HG03432 (cell line): Measurements from ENCODE around the gene BPGM.

ENCODE experiments used
- ATAC-seq: cut with Tn5 transposase; IDR thresholded peaks from one replicate; pipeline ENCODE4 v1.9.1; 2021; ENCODE audit warnings: mild to moderate bottlenecking, moderate library complexity; ENCODE audit not compliant: unreplicated experiment

Gene BPGM

DNA sequence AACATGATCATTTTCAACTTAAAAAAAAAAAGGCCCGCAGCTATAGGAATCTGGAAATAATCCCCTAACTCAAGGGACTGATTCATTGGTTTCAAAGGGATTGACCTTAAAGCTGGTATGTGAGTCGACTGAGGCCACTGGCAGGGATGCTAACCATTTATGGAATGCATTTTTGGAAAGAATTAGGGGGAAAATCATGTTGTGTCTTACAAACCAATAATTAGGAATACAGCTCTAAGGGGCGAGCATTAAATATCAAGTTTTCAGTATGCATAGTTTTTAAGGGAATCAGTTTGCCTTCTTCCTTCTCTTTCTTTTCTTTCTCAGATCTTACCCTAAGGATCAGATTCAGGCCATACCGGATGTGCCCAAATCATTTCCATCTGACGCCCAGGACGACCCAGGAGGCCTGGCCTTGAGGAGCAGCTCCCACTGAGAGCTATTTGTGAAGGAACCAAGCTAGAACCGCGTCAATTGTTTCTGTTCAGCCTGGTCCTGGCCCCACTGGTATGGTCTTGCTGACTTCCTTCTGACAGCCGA is 48.7 kb downstream of the BPGM start:
- no peak for ATAC-seq

DNA sequence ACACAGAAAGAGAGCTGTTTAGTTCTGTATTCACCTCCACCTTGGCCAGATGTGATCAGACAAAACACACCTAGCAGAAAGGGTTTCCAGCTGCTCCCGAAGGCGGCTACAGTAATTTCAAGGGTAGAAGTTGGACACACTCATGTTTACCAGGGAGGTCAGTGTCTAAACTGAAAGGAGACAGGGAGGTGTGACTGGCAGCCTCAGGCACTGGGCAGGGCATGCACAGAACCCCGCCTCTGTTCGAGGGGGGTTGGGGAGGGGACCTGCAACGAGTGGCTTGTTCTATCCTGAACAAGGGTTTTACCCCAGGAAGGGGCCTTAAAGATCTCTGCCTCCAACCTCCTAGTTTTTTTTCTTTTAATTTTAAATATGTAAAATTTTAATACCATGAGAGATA is 49.6 kb downstream of the BPGM start:
- ATAC-seq: no peak

DNA sequence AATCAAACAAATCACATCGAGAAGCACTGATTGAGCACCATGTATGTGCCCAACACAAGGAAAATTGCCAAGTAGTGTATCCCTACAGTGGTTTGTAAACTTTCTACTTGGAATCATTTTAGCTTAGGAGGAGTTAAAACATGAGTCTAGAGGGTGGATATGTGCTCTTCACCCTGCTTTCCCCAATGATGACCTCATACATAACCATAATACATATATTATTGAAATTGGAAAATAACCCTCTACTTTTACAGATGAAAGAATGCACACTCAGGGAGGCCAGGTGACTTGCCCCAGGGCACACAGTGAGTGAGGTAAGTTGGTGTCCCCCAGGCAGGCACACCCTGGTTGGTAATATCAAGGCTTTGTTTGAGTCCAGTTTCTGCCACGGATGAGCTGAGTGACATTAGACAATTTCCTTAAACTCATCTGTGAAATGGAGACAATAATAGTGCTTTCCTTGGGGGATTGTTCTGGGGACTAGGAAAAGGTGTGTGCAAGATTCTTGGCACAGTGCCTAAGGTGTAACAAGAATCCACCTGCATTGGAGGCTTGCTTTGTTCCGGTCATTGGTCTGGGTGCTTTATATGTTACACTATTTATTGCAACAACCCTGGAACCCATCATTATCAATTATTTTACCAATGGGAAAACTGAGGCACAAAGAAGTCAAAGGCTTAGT is 50.7 kb downstream of the BPGM start:
- no peak for ATAC-seq

DNA sequence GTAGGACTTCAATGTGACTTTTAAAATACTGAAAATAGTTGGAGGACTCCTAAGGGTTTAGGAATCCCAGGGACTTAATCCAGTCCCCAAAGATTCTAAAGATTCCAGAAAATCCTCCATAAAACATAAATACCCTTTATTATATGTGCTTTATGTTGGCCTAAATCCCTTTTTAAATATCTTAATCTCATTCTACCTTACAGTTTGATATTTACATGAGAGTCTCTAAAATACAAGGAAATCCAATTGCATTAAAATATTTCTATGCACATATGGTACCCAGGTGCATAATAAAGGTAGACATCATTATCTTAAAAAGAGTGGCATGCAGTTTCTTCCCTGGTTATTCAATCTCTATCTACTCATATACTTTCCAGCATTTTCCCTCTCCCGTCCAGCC is 51.8 kb downstream of the BPGM start:
- no peak for ATAC-seq

DNA sequence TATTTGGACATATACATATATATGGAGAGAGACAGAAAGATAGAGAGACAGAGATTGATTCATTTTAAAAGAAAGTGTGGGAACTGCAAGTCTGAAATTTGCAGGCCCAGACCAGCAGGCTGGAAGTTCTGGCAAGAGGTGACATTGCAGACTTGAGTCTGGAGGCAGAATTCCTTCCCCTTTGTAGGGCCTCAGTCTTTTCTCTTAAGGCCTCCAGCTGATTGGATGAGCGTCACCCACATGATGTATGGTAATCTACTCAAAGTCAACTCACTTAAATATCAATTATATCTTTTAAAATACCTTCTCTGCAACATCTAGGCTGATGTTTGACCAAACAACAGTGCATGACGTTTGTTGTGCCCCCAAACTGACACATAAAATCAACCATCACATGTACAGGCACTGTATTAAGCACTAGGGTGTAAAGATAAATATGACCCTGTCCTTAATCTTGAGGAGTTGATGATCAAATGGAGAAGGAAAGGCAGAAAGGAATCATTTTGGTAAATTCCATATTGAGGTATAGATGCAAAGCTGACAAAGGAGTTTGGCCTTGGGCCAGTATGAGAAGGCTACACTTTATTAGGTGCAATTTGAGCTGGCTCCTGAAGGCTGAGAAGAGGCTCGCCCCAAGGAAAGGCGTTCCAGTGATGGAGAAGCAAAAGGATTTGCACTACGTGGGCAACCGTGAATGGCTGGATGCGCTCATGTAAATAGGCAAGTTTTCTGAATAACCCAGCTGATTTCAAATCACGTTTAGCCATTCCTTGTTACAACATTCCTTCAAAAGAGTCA is 52.6 kb downstream of the BPGM start:
- ATAC-seq: no peak

DNA sequence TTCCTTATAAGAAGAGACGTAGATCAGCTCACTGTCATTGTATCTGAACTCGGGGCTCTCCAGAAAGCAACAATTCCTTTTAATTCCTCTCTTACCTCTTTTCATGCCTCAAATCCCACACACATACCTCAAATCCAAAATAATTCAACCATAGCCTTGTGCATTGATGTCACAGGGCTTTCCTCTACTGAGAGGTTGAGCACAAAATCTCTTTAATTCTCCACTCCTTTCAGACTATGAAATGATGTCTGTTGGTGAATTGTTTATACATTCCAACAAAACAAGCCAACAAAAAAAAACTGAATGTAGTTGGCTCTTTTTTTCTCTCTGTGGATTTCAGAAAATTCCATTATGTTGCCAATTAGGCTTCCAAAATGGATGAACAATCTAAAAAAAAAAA is 53.2 kb downstream of the BPGM start:
- ATAC-seq: no peak

DNA sequence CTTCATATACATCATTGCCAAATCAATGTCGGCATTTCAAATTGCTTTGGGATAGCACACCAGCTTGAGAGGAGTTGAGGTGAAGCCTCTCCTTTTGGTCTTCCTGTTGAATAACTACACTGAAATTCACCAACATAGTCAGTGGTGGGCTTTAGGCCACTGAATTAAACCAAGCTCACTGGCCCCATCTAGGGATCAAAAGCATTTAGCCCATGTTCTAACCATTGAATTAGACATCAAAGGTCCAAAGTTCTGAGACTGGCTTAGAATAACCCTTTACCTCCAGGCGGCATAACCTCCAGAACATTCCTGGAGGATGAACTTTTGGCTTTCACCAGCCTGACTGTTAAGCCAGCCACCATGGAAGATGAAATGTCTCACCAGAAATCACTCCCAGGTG is 54.6 kb downstream of the BPGM start:
- ATAC-seq: no peak

DNA sequence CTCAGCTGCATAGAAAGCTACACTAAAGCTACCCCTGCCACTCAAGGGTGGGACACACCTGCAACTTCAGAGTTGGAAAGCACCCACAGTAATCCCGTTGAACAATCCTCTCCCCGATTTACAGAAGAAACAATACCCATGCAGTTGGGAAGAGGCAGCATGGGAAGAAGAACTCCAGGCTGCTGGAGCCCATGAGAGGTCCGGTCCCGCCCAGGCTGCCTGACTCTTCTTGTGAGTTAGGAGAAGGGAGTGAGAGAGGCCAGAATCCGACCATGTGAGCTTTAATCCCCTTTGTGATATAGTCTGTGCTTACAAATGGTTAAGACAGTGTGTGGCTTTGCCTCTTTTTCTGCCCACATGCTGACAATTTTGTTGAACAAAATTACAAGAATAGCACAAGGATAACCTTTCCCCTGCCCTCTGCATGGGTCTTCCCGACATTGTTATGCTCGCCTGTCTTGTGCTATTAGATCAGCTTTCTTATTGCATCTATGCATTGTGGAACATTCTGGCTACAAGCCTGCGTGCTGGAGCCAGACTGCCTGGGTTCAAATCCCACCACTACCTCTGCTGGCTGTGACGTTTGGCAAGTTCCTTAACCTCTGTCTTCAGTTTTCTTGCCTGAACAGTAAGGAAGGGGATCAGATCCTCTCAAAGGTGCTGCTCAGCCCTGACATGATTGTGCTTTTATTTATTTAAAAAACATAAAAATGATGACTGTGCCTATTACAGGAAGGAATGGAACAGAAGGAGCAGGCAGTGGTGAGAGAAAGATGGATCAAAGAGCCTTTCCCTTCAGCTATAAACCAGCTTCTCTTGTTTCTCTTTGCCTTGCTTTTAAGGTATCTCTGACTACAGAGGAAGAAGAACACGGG is 56.0 kb downstream of the BPGM start:
- ATAC-seq: no peak

DNA sequence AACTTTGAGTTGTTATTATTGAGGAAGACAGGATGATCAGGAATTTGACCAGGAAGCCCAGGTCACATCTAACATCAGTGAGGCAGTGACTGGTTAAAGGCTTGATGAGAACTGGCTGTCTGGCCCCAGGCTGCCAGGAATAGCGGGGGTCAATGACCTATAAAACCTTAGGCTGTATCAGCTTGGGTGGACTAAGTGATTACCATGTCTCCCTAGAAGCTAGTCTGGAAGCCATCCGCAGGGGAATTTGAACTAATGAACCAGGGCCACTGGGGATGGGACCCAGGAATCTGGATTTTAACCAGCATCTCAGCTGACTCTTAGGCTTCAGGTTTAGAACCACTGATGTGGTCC is 56.6 kb downstream of the BPGM start:
- ATAC-seq: no peak

DNA sequence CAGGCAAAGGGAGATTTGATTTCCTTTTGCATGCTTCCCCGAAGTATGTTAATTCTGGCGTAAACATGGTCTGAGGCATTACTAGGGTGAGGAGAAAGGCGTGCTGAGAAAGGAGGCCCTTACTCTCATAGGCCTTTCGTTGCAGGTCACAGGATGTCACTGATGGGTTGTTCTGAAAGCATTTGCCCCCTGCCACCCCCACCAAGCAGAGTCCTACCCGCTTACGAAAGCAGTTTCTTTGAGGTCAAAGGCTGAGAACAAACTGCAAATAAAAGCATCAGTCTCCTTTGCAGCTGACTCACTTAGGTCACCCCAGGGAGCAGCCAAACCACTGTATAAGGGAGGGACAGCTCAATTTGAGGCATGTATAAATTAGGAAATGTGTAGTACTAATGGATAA is 57.1 kb downstream of the BPGM start:
- no peak for ATAC-seq

DNA sequence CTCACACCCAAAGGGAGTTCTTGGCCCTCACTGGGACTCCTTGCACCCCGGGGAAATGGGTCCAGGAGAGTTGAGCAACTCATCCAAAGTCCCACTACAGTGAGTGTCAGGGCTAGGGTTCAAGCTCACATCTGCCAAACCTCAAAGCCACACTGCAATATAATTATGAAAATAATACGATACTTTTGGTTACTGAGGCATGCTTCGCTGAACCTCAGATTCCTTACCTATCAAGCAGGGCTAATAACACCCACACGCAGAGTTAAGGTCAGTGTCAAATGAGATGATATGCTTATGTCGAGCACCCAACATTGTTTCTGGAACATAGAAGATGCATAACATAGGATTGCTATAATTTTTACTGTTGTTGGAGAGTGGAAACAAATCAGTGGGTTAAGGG is 58.2 kb downstream of the BPGM start:
- no peak for ATAC-seq

DNA sequence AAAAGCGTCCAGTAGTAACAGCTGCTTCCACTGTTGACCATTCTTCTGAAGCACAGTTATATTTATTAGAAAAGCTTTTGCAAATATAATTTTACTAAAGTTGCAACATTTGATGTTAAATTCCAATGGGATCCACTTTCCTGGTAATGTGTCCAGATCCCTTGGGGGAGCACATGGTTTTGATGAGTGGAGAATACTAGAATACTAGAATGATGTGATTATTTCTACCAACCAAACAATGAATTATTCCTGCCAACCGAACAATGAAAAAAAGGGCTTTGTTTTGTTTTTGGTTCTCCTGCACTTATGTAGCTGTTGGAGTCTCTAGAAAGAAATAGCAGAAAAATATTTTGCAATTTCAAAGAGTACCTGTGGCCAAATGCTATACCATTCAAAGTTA is 59.1 kb downstream of the BPGM start:
- ATAC-seq: no peak

DNA sequence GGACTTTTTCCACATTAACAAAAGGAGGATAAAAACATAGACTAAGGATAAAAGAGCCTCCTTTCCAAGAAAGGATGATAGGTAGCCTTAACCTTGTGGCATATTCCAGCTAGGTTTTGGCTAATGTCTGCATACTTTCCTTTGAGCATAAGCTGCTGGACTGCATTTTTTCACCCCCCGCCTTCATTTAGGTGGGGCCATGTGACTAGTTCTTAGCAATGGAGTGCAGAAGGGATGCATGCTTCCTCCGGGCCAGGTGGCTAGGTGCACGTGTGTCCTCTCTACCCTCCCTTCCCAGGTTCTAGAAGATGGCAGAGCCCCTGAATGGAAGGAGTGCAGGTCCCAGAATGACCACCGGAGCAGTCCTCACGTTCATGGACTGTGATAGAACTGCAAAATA is 59.8 kb downstream of the BPGM start:
- ATAC-seq: no peak

DNA sequence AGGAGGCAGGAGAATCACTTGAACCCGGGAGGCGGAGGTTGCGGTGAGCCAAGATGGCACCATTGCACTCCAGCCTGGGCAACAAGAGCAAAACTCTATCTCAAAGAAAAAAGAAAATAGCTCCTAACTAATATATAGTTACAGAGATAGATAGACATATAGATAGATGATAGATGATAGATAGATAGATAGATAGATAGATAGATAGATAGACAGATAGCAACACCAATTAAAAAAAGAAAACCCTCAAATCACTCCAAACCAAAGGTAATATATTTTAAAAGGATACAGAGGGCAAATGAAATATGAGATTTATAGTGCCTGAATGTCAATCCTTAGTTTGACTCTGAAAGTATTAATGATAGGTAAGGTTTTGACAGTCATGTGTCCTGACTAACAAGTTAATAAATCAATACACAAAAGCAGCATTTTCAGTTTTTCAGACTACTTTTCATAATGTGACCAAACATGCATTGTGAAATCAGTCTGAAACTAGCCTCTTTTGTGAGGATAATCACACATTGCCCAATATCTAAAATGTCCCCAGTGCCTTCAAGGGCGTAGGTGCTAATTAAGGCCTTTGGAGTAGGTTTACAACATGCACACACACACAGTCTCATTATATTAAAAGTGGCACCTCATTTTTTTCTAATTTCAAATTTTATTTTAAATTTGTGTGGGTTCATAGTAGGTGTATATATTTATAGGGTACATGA is 61.2 kb downstream of the BPGM start:
- ATAC-seq: no peak

DNA sequence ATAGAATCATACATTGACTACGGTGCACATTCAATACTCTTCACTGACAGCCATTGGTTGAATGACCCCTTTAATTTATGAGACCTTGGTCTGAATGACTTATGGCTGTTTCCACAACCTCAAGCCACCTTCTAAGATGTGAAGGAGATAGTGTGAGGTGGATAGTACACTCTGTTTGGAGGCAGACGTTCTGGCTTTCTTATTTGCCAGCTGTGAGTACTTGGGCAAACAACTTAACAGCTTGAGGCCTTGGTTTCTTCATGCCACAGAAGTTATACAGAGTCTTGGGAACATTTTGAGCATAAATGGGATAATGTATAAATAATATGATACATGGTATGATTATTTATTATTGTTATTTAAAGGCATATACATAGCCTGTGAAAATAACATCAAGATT is 62.0 kb downstream of the BPGM start:
- no peak for ATAC-seq

DNA sequence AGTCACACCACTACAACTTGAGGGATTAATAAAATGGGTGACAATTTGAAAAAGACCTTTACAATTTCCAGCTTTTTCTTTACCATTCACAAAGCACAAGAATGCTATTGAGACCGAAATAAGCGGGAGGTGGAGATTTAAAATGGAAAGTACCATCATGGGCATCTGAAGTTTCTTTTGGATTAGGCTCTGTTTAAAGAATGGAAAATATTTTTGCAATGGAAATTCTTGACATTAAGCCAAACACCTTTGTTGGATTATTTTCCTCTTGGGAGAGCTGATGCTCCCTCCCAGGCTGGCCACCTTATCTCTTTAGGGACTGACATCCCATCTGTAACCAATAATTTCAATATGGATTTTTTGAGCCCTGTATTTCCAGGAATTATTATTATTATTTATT is 62.5 kb downstream of the BPGM start:
- ATAC-seq: no peak

DNA sequence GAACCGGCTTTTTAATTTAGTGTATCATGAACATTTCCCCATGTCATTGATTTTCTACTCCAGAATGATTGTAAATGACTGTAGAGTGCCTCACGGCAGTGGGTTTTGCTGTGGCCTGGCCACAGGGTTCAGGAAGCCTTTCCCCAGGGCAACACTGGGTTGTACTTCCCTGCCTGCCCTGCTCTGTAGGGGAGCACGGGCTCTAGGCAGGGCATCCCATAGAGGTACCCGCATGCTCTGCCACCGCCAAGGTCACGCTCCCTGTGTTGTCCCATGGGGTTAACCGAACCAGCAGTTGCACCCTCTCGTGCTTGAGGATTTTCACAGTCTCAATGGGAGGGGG is 63.8 kb downstream of the BPGM start:
- no peak for ATAC-seq

DNA sequence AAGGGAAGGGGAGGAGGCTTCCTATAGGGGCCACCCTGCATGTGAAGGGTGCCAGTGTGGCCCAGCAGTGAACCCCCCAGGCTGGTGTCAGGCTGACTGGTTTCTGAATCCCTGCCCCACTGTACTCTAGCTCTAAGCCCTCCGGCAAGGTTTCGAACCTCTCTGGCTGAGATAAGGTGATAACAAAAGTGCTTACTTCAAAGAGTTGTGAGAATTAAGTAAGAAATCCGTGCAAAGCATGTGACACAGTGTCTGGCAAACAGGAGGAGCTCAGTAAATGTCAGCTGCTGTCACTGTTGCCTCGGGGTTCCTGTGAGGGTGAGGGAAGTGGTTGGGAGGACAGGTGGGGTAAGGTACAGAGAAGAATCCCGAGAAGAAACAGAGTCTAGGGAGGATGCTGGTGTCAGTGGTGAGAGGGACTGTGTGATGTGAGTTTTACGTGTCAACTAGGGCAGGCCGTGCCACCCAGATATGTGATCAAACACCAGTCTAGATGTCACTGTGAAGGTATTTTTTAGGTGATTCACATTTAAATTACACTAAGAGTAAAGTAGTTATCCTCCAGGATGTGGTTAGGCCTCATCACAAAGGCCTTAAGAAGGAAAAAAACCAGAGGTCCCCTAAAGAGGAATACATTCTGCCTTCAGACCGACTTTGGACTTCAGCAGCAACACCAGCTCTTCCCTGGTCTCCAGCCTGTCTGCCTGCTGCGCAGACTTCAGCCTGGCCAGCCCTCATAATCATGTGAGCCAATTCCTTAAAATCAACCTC is 64.4 kb downstream of the BPGM start:
- ATAC-seq: no peak

DNA sequence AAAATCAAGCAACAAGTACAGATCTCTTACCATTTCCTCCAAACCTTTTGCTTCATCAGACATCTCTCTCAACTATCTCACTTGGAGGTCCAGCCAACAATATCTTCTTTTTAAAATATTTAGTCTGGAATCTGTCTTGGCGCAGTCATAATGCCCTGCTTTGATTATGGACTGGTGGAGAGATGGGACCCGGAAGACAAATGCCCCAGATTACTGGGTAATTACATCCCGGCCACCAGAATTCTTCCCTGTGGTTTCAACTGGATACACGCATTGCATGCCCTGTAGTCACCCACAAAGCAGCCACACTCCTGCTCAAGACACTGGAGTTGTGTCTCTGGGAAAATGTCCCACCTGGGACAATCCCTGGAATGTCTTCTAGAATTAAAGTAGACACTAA is 65.5 kb downstream of the BPGM start:
- ATAC-seq: no peak

DNA sequence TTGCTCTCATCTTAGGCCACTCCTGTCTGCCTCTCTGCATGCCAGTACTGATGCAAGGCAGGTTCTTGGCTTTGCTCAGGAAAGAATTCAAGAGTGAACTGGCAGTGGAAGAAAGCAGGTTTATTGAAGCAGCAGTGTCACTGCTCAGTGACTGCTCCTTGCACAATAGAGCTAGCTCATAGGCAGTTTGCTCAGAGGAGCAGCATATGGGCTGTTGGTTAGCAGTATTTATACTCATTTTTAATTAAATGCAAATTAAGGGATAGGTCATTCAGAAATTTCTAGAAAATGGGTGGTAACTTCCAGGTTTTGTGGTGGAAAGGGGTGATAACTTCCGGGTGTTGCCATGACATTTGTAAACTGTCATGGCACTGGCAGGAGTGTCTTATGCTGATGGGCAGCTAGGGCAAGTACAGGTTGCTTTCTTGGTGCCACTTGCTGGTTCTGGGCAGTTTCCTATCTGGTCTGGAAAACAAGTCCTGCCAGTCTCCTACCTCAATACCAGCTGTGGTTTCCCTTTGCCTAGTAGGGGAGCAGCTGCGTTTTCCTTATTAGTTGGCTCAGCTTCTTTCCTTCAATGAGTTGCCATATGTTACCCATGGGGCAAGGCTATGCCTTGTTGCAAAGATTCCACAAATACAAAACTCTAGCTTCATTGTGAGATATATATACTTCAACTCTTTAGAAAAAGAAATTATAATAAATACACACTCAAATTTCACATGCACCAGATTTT is 68.0 kb downstream of the BPGM start:
- no peak for ATAC-seq
